ENCODE measurements around the gene DYNLRB1. TPM values are rescaled to one million over a fixed set of nuclear protein-coding genes. Genes with fewer than 3 reads are reported as not detected.
A peak's percentile ranks its signal among the peaks of the same experiment; 100 is the strongest.

The DYNLRB1 gene
- total and polyA plus RNA-seq, 2 of the 13 experiments (the other 11 are each of a cell fraction or from before 2014, with no cell fraction given) = 140 to 244 TPM

- TF ChIP-seq ZNF777 (CRISPR knock-in tag; IDR thresholded peaks at IDR 0.05) = no peak
- no peak for TF ChIP-seq MED13 (CRISPR knock-in tag; IDR thresholded peaks at IDR 0.05)
- TF ChIP-seq ZNF792 (CRISPR knock-in tag; IDR thresholded peaks at IDR 0.05) = no peak
- TF ChIP-seq HNF4A (CRISPR knock-in tag; IDR thresholded peaks at IDR 0.05) = no peak
- no peak for TF ChIP-seq HNRNPUL1 (IDR thresholded peaks at IDR 0.05; ENCODE audit: low read depth, low read length)
- no peak for TF ChIP-seq SMAD1 (CRISPR knock-in tag; IDR thresholded peaks at IDR 0.05; ENCODE audit: borderline replicate concordance, low read depth)
- no peak for TF ChIP-seq ZBTB39 (CRISPR knock-in tag; IDR thresholded peaks at IDR 0.05)
- no peak; the same call in 1 of the 2 replicates for TF ChIP-seq HIVEP1 (CRISPR knock-in tag; IDR thresholded peaks at IDR 0.05)
- no peak for TF ChIP-seq MLX (CRISPR knock-in tag; IDR thresholded peaks at IDR 0.05)
- no peak for TF ChIP-seq ZNF414 (CRISPR knock-in tag; IDR thresholded peaks at IDR 0.05)
- TF ChIP-seq THYN1 (CRISPR knock-in tag; IDR thresholded peaks at IDR 0.05; ENCODE audit: borderline replicate concordance, low read depth) = no peak
- no peak for TF ChIP-seq ZNF44 (CRISPR knock-in tag; IDR thresholded peaks at IDR 0.05)
- no peak for TF ChIP-seq HNF1A (IDR thresholded peaks at IDR 0.05; ENCODE audit: low read depth)
- 0 out of 2 replicates have a peak, but pooled peaks have one; percentile 32 for TF ChIP-seq HNF1A (CRISPR knock-in tag; IDR thresholded peaks at IDR 0.05; ENCODE audit: borderline replicate concordance)
- TF ChIP-seq GLI4 (CRISPR knock-in tag; IDR thresholded peaks at IDR 0.05; ENCODE audit: borderline replicate concordance) = no peak
- no peak for TF ChIP-seq RFX3 (CRISPR knock-in tag; IDR thresholded peaks at IDR 0.05)
- TF ChIP-seq STAG1 (CRISPR knock-in tag; IDR thresholded peaks at IDR 0.05) = peak; percentile 87
- TF ChIP-seq PHF21A (CRISPR knock-in tag; IDR thresholded peaks at IDR 0.05) = no peak
Observed at GRCh38 chr20:34536798-34537394, 20.7 kb downstream of the DYNLRB1 start (continued).

All from HepG2 (cell line).